Measurements from ENCODE around the gene SCUBE2. TPM values are rescaled to one million over a fixed set of nuclear protein-coding genes. Genes with fewer than 3 reads are reported as not detected.

SCUBE2 gene
- total and polyA plus RNA-seq, 2 of the 4 experiments (the other 2 are of a cell fraction) = 0.43 to 0.72 TPM

- no peak overlapping the region for H2BK20ac ChIP-seq (ENCODE audit: low read depth, low read length)
- H2BK15ac ChIP-seq (ENCODE audit: low read depth, low read length) = no peak overlapping the region
- H3K79me1 ChIP-seq (ENCODE audit: low read depth in 1 of 2, low read length in 2 of 2) = no peaks in the 10 kb centered on the region
- no peak overlapping the region for H2BK5ac ChIP-seq (ENCODE audit: low read depth, low read length, poor library complexity, severe bottlenecking)
- no peak overlapping the region for H3K23ac ChIP-seq (ENCODE audit: low read depth, low read length)
- H4K91ac ChIP-seq (ENCODE audit: insufficient read depth, low read depth, low read length) = no peak overlapping the region
- dilution Hi-C loops (cut with HindIII; ENCODE audit: low sequenced_read_pairs, unreplicated experiment) = no loop called here
- in situ Hi-C loops (cut with MboI; ENCODE audit: low sequenced_read_pairs) = no loop called here
- no peak overlapping the region for H3K14ac ChIP-seq (replicated peaks; ENCODE audit: low read depth, low read length)
- H3K27ac ChIP-seq (ENCODE audit: insufficient read depth, low read length) = no peak overlapping the region
- ATAC-seq (ENCODE audit: low read depth) (no peak), DNase-seq (no peak)
- H4K8ac ChIP-seq (ENCODE audit: low read depth in 2 of 2, low read length in 2 of 2) = no peak overlapping the region
- BruUV-seq (replicated peaks) = no TSS peak
- H3K9me1 ChIP-seq (ENCODE audit: insufficient read depth, low read length) = no peaks in the 10 kb centered on the region; the same call in 1 of the 2 replicates
- H3K27me3 ChIP-seq (ENCODE audit: control insufficient read depth, insufficient read depth, low read length) = no peaks in the 10 kb centered on the region
- no peak overlapping the region for H3K56ac ChIP-seq (ENCODE audit: extremely low read depth, insufficient read depth, low read length)
- H2AK5ac ChIP-seq (ENCODE audit: low read depth, low read length) = no peak overlapping the region
- no peak overlapping the region for H4K5ac ChIP-seq (ENCODE audit: low read depth, low read length)
- no peaks in the 10 kb centered on the region for H4K20me1 ChIP-seq (ENCODE audit: insufficient read depth, low read length)
- 100% methylated on average over 1 of the region's 7 CpGs; no CpG with 5 or more reads in 1 of the 2 experiments for WGBS, 2 experiments (ENCODE audit: extremely low coverage in 2 of 2, insufficient read length in 1 of 2)
- no peak overlapping the region for H2AFZ ChIP-seq (replicated peaks; ENCODE audit: low read length, poor library complexity)
- H3K9ac ChIP-seq (ENCODE audit: low read depth, low read length) = no peak overlapping the region
- H3K4me1 ChIP-seq (ENCODE audit: control insufficient read depth, insufficient read depth, low read length) = no peaks in the 10 kb centered on the region
- H2BK120ac ChIP-seq (ENCODE audit: low read depth, low read length) = no peak overlapping the region
- TF ChIP-seq SMC3 (IDR thresholded peaks at IDR 0.05; ENCODE audit: low read depth, low read length) (no peak), RFX5 (IDR thresholded peaks at IDR 0.05; ENCODE audit: low read depth, low read length) (no peak), ELK1 (IDR thresholded peaks at IDR 0.05; ENCODE audit: borderline replicate concordance, low read depth, low read length) (no peak), RAD21 (IDR thresholded peaks at IDR 0.05; ENCODE audit: low read length) (no peak), MAZ (IDR thresholded peaks at IDR 0.05; ENCODE audit: borderline replicate concordance, low read depth, low read length) (no peak), MAFK (IDR thresholded peaks at IDR 0.05; ENCODE audit: low read depth, low read length) (no peak), NFE2L2 (IDR thresholded peaks at IDR 0.05; ENCODE audit: low read depth, low read length) (no peak), FOS (IDR thresholded peaks at IDR 0.05; ENCODE audit: low read depth, low read length) (no peak), USF2 (IDR thresholded peaks at IDR 0.05; ENCODE audit: low read depth, low read length) (no peak), POLR2A (IDR thresholded peaks at IDR 0.05; ENCODE audit: low read depth, low read length) (no peak), BHLHE40 (IDR thresholded peaks at IDR 0.05; ENCODE audit: low read depth, low read length) (no peak), RCOR1 (IDR thresholded peaks at IDR 0.05; ENCODE audit: insufficient replicate concordance, low read length) (no peak), CTCF (conservative IDR thresholded peaks at IDR 0.05; ENCODE audit: low read depth, low read length) (no peak), CHD1 (IDR thresholded peaks at IDR 0.05; ENCODE audit: low read depth, low read length) (no peak), CEBPB (IDR thresholded peaks at IDR 0.05; ENCODE audit: low read depth, low read length) (no peak), MXI1 (IDR thresholded peaks at IDR 0.05; ENCODE audit: borderline replicate concordance, low read depth, low read length) (no peak)
- H3K18ac ChIP-seq (ENCODE audit: low read depth, low read length) = no peak overlapping the region
- ChIA-PET CTCF (no interaction called here), POLR2A (ENCODE audit: unreplicated experiment) (no interaction called here)
- no peak overlapping the region for H3K4me2 ChIP-seq (ENCODE audit: low read depth, low read length)
- H3K4ac ChIP-seq (ENCODE audit: low read depth, low read length) = no peak overlapping the region
- H2AK9ac ChIP-seq (replicated peaks; ENCODE audit: low read depth, low read length, poor library complexity) = no peak overlapping the region
- intact Hi-C loops (cut with micrococcal nuclease) = no loop called here
- no peaks in the 10 kb centered on the region for H3K36me3 ChIP-seq (ENCODE audit: control insufficient read depth, insufficient read depth, low read length)
- H3K9me3 ChIP-seq (ENCODE audit: control insufficient read depth, insufficient read depth, low read length) = no peaks in the 10 kb centered on the region
- H3K4me3 ChIP-seq (ENCODE audit: insufficient read depth, low read depth, low read length) = no peak overlapping the region
Observed at GRCh38 chr11:9072626-9073176, 18.7 kb downstream of the SCUBE2 start.

All from IMR-90 (cell line).